SK-N-SH (cell line): ENCODE results near the gene AHRR. TPM values are rescaled to one million over a fixed set of nuclear protein-coding genes. Genes with fewer than 3 reads are reported as not detected.

Experiments
- CTCF ChIA-PET: fragments of 300-600, 350-600 bp; formaldehyde crosslinking; extraction: SDS; loops from one replicate; lab custom pipeline; 2021; lab: Yijun Ruan, JAX
- POLR2A ChIA-PET: fragments of 350-600 bp; sonication (Branson Sonifier 250); formaldehyde crosslinking; extraction: SDS; loops from one replicate; lab custom pipeline; 2020; ENCODE audit warnings: antibody characterized with exemption, inconsistent platforms; lab: Yijun Ruan, JAX
- DNase-seq: peaks from one replicate; pipeline ENCODE4 v3.0.0; 2012
- H2AFZ ChIP-seq: fragments of 200-600 bp; sonication (generic); 2 replicates; pipeline ENCODE4 v1.8.1; 2016; ENCODE audit warnings: antibody characterized with exemption, mild to moderate bottlenecking, low read depth
- H3F3A ChIP-seq: fragments of 200-600 bp; sonication (generic); replicated peaks from 2 replicates; pipeline ENCODE3; 2016; ENCODE audit warnings: antibody characterized with exemption, mild to moderate bottlenecking; ENCODE audit not compliant: insufficient read depth
- H3K27ac ChIP-seq, 2 experiments: fragments of 200-500 bp in 1 of 2; fragments of 200-600 bp in 1 of 2; sonication (Bioruptor generic) in 1 of 2; sonication (generic), shearing (Covaris generic) in 1 of 2; 2 replicates each; pipeline versions ENCODE4 v1.5.1 to v1.6.1; 2014 to 2016; ENCODE audit warnings: low read depth in 2 of 2, inconsistent platforms in 1 of 2, low read length in 1 of 2, mild to moderate bottlenecking in 1 of 2, mixed read lengths in 1 of 2
- H3K27me3 ChIP-seq: fragments of 200-600 bp; sonication (generic), shearing (Covaris generic); 2 replicates; pipeline ENCODE4 v1.6.1; 2016; ENCODE audit warnings: mixed run types; ENCODE audit not compliant: insufficient read depth
- H3K36me3 ChIP-seq, 2 experiments: fragments of 200-500 bp in 1 of 2; fragments of 200-600 bp in 1 of 2; sonication (Bioruptor generic) in 1 of 2; sonication (generic) in 1 of 2; replicated peaks in 1 of 2; 2 replicates each; pipeline versions ENCODE3 to v1.5.1; 2014 to 2016; ENCODE audit warnings: low read length in 1 of 2, mild to moderate bottlenecking in 1 of 2; ENCODE audit not compliant: insufficient read depth in 2 of 2, control insufficient read depth in 1 of 2
- H3K4me1 ChIP-seq, 2 experiments: fragments of 200-500 bp in 1 of 2; fragments of 200-600 bp in 1 of 2; sonication (Bioruptor generic) in 1 of 2; sonication (generic), shearing (Covaris generic) in 1 of 2; 2 replicates each; pipeline versions ENCODE4 v1.5.1 to v1.6.1; 2014 to 2016; ENCODE audit warnings: low read depth in 1 of 2, low read length in 1 of 2, mixed run types in 1 of 2; ENCODE audit not compliant: insufficient read depth in 2 of 2, control insufficient read depth in 1 of 2
- H3K4me2 ChIP-seq: fragments of 200-600 bp; sonication (generic), shearing (Covaris generic); 2 replicates; pipeline ENCODE4 v1.6.1; 2017; ENCODE audit warnings: mixed run types
- H3K4me3 ChIP-seq, 2 experiments: fragments of 200-500 bp in 1 of 2; fragments of 200-600 bp in 1 of 2; sonication (Bioruptor generic) in 1 of 2; sonication (generic), shearing (Covaris generic) in 1 of 2; 2 replicates each; pipeline versions ENCODE4 v1.5.1 to v1.8.1; 2014 to 2016; ENCODE audit warnings: low read depth in 2 of 2, inconsistent platforms in 1 of 2, low read length in 1 of 2, mild to moderate bottlenecking in 1 of 2, mixed read lengths in 1 of 2, moderate library complexity in 1 of 2
- H3K79me2 ChIP-seq: fragments of 200-600 bp; sonication (generic); 2 replicates; pipeline ENCODE4 v1.8.1; 2017; ENCODE audit warnings: mild to moderate bottlenecking; ENCODE audit not compliant: insufficient read depth
- H3K9ac ChIP-seq: fragments of 200-600 bp; sonication (generic); 2 replicates; pipeline ENCODE4 v1.6.1; 2017; ENCODE audit warnings: mixed run types
- H3K9me2 ChIP-seq: fragments of 200-600 bp; sonication (generic); 2 replicates; pipeline ENCODE4 v1.6.1; 2017; ENCODE audit warnings: mixed run types
- H3K9me3 ChIP-seq: fragments of 200-600 bp; sonication (generic); 2 replicates; pipeline ENCODE4 v1.6.1; 2017; ENCODE audit warnings: mixed run types, mild to moderate bottlenecking, moderate library complexity
- H4K20me1 ChIP-seq: fragments of 200-600 bp; sonication (generic); 2 replicates; pipeline ENCODE4 v1.6.1; 2017; ENCODE audit warnings: mild to moderate bottlenecking, mixed run types; ENCODE audit not compliant: insufficient read depth
- CHD2 ChIP-seq: fragments of 150-350 bp; IDR thresholded peaks from 2 replicates; pipeline ENCODE4 v1.6.1; 2018; ENCODE audit warnings: low read length; ENCODE audit not compliant: partially characterized antibody
- FOXJ3 ChIP-seq: sonication (generic); formaldehyde crosslinking; IDR thresholded peaks from 2 replicates; pipeline ENCODE4 v1.5.1; 2020; ENCODE audit warnings: mild to moderate bottlenecking, missing genetic modification reagents
- FOXM1 ChIP-seq: IDR thresholded peaks from 2 replicates; pipeline ENCODE4 v1.4.0; 2012; ENCODE audit warnings: low read depth, mild to moderate bottlenecking
- GABPA ChIP-seq: IDR thresholded peaks from 2 replicates; pipeline ENCODE4 v1.4.0; 2012; ENCODE audit warnings: low read depth, mild to moderate bottlenecking
- JUND ChIP-seq: IDR thresholded peaks from 2 replicates; pipeline ENCODE4 v1.4.0; 2012
- NFIC ChIP-seq: IDR thresholded peaks from 2 replicates; pipeline ENCODE4 v1.4.0; 2012; ENCODE audit warnings: borderline replicate concordance
- SMC3 ChIP-seq: IDR thresholded peaks from 2 replicates; pipeline ENCODE4 v1.6.1; 2012; ENCODE audit warnings: low read depth, low read length, improper control_type of control experiment
- TCF12 ChIP-seq: IDR thresholded peaks from 2 replicates; pipeline ENCODE4 v1.4.0; 2012
- WGBS: methylation state at CpG from one replicate; pipeline ENCODE4 v1.1.6; 2017; ENCODE audit warnings: low lambda C conversion rate; 5-methylcytosine and 5-hydroxymethylcytosine counted together
- polyA plus RNA-seq, 3 experiments: library from polyadenylated mRNA; depleted of rRNA; stranded (reverse); fragments of >200 nt; gene quantifications; 2 replicates each; pipeline ENCODE4 v1.2.3, GENCODE V29; 2012
- TF ChIP-seq, protein P1 (sequence below): IDR thresholded peaks from 2 replicates; pipeline ENCODE4 v1.6.1; 2012; ENCODE audit warnings: mild to moderate bottlenecking, low read depth, low read length, moderate library complexity

The AHRR gene
- polyA plus RNA-seq, 1 of the 3 experiments (the other 2 are of a cell fraction), result 0.71 TPM

- POLR2A ChIA-PET, result no interaction called here
- Histone ChIP-seq H3K4me1 (peaks cover 4% of the 10 kb centered on the region in 2 experiments; a peak in 2 of 4 replicates), H3K36me3 (no peaks in the 10 kb centered on the region), H3K4me2 (no peak overlapping the region), H2AFZ (no peak overlapping the region), H3K79me2 (no peaks in the 10 kb centered on the region), H3K4me3 (no peak overlapping the region), H3K9me3 (no peaks in the 10 kb centered on the region), H4K20me1 (no peaks in the 10 kb centered on the region), H3K9me2 (no peaks in the 10 kb centered on the region), H3K27ac (no peak overlapping the region), H3F3A (no peaks in the 10 kb centered on the region), H3K9ac (no peak overlapping the region), H3K27me3 (no peaks in the 10 kb centered on the region)
- TF ChIP-seq GABPA, result no peak
- peak; percentile 22 for DNase-seq
- 87% methylated on average over 22 of the region's 35 CpGs for WGBS
- CTCF ChIA-PET, result no interaction called here
These were observed 77.2 kb downstream of the AHRR start for GRCh38 chr5:398475-399295.

DNA sequence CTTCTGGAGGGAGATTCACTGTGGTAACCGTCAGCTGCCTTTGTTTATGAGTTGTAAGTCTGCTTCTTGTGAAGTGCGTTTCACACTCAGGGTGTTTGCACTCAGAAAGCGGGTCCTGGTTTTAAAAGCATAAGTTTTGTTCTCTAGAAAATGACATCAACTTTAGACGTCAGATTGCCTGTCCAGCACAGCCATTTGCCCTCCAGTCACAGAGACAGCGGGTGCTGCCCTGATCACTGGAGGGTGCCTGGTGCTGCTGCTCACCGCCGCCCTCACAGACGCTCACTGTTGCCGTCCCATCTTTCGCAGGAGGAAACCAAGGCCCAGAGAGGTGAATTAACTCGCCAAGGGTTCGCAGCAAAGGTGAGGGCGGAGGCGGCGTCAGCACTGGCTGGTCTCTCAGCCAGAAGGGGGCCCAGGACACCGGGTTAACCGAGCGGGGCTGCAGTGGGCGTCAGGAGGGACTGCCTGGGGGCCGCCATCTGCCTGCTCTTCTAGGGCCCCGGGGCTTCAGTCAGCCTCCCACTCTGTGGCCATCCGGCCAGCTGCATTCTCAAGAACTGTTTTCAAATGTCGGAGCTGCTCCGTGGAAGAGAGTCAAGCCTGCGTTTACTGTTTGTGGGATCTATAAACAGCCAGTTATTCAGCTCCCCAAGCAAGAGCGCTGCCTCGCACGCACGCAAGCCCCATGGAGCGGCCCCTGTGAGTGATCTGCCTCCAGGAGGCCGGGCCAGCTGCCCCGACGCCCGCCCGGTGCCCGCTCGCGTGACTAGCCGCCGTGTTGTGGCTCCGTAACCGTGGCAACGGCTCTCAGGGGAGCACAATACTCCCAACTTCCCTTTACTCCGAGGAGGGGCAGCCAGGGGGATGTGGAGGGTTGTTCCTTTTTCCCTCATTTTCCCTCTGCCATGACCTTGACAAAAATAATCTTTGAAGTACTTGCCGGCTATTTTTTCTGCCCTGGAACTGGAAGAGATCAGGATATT is 78.1 kb downstream of the AHRR start:
- TF ChIP-seq TCF12 (no peak), CHD2 (no peak), FOXJ3 (CRISPR knock-in tag) (no peak), JUND (no peak), SMC3 (no peak), FOXM1 (no peak), NFIC (no peak)
- TF ChIP-seq, protein P1, sequence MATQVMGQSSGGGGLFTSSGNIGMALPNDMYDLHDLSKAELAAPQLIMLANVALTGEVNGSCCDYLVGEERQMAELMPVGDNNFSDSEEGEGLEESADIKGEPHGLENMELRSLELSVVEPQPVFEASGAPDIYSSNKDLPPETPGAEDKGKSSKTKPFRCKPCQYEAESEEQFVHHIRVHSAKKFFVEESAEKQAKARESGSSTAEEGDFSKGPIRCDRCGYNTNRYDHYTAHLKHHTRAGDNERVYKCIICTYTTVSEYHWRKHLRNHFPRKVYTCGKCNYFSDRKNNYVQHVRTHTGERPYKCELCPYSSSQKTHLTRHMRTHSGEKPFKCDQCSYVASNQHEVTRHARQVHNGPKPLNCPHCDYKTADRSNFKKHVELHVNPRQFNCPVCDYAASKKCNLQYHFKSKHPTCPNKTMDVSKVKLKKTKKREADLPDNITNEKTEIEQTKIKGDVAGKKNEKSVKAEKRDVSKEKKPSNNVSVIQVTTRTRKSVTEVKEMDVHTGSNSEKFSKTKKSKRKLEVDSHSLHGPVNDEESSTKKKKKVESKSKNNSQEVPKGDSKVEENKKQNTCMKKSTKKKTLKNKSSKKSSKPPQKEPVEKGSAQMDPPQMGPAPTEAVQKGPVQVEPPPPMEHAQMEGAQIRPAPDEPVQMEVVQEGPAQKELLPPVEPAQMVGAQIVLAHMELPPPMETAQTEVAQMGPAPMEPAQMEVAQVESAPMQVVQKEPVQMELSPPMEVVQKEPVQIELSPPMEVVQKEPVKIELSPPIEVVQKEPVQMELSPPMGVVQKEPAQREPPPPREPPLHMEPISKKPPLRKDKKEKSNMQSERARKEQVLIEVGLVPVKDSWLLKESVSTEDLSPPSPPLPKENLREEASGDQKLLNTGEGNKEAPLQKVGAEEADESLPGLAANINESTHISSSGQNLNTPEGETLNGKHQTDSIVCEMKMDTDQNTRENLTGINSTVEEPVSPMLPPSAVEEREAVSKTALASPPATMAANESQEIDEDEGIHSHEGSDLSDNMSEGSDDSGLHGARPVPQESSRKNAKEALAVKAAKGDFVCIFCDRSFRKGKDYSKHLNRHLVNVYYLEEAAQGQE, result no peak
- whole genome bisulfite sequencing, result 60% methylated on average over 32 of the region's 45 CpGs
- no peak overlapping the region for H3K27ac ChIP-seq
- ChIA-PET POLR2A (no interaction called here), CTCF (no interaction called here)
- DNase-seq, result peak; percentile 71
- H3K9me2 ChIP-seq, result no peaks in the 10 kb centered on the region
- H3K36me3 ChIP-seq, result no peaks in the 10 kb centered on the region
- H3K27me3 ChIP-seq, result no peaks in the 10 kb centered on the region; the same call in 1 of the 2 replicates
- H3F3A ChIP-seq, result no peaks in the 10 kb centered on the region
- no peak overlapping the region for H3K4me2 ChIP-seq
- no peaks in the 10 kb centered on the region for H3K9me3 ChIP-seq
- H3K79me2 ChIP-seq, result no peaks in the 10 kb centered on the region
- H3K4me3 ChIP-seq, result no peak overlapping the region
- peaks cover 4% of the 10 kb centered on the region in 2 experiments; a peak in 2 of 4 replicates for H3K4me1 ChIP-seq
- no peaks in the 10 kb centered on the region for H4K20me1 ChIP-seq
- H3K9ac ChIP-seq, result no peak overlapping the region
- H2AFZ ChIP-seq, result no peak overlapping the region
